Right lobe of liver (tissue), 6 donors: ENCODE data around the gene PRADC1. TPM values are rescaled to one million over a fixed set of nuclear protein-coding genes. Genes with fewer than 3 reads are reported as not detected.
"Not testable (repeated sequence)": the region's sequence is repeated elsewhere in the genome, so short reads cannot be mapped to it uniquely, and the experiment has no call there.

ENCODE experiments used
- ATAC-seq, 4 donors: fragments of 200-7000 bp; cut with Tn5 transposase; one replicate each; pipeline ENCODE4 v1.9.1; 2020; ENCODE audit warnings: mild to moderate bottlenecking in 4 of 4, moderate library complexity in 4 of 4
- DNase-seq, 3 donors: peaks; one replicate each; pipeline ENCODE4 v3.0.0-alpha.2; 2020
- H3K27ac ChIP-seq, 3 donors: fragments of 200-600 bp; one replicate each; pipeline ENCODE4 v1.8.0; 2022
- H3K27me3 ChIP-seq, 2 donors: fragments of 200-600 bp; one replicate each; pipeline ENCODE4 v1.8.0; 2022
- H3K36me3 ChIP-seq, 4 donors: fragments of 200-600 bp; sonication (generic) in 1 of 4; one replicate each; pipeline versions ENCODE4 v1.5.1 to v1.8.0; 2017 to 2022; ENCODE audit warnings: control low read depth in 1 of 4
- H3K4me1 ChIP-seq, 4 donors: fragments of 200-600 bp; sonication (generic) in 1 of 4; one replicate each; pipeline versions ENCODE4 v1.5.1 to v1.8.0; 2017 to 2022; ENCODE audit warnings: control low read depth in 1 of 4
- H3K4me3 ChIP-seq, 3 donors: fragments of 200-600 bp; one replicate each; pipeline ENCODE4 v1.8.0; 2022
- H3K9me3 ChIP-seq, 4 donors: fragments of 200-600 bp; sonication (generic) in 1 of 4; one replicate each; pipeline versions ENCODE4 v1.5.1 to v1.8.0; 2017 to 2022; ENCODE audit warnings: control low read depth in 1 of 4
- POLR2A ChIP-seq: fragments of 450-650 bp; IDR thresholded peaks from one replicate; pipeline ENCODE4 v1.6.1; 2017; ENCODE audit warnings: antibody characterized with exemption, mild to moderate bottlenecking
- WGBS: methylation state at CpG from one replicate; pipeline ENCODE4 v1.1.6; 2018; ENCODE audit warnings: low coverage, low lambda C conversion rate; ENCODE audit not compliant: insufficient coverage; ENCODE audit errors: missing lambda C conversion rate; 5-methylcytosine and 5-hydroxymethylcytosine counted together
- intact Hi-C, 2 donors: fragments of 100-400 bp; cut with DNase I; formaldehyde crosslinking; loops; one replicate each; pipeline versions ENCODE4 v1.11.2 to v1.14.1; 2022
- total RNA-seq, 6 experiments: library from RNA; depleted of rRNA in 2 of 6; stranded (reverse); fragments of >200 nt in 2 of 6; fragmentation: NEBNext Ultra II Directional in 3 of 6; extraction: Animal tissue kit (Norgen Biotek cat#: 25700) in 3 of 6; gene quantifications; one replicate each; pipeline versions ENCODE4 v1.1.0 to v1.2.4, GENCODE V29; 2016 to 2023
- TF ChIP-seq, protein P1 (sequence below), 4 donors: fragments of 200-600 bp in 3 of 4; fragments of 450-650 bp in 1 of 4; IDR thresholded peaks; one replicate each; pipeline versions ENCODE4 v1.5.1 to v1.8.0; 2016 to 2022; ENCODE audit warnings: antibody characterized with exemption in 4 of 4, mild to moderate bottlenecking in 2 of 4
- donor health status: DM: no; HTN: yes; CAD: no.
- donor health status: DM: no; HTN: no; CAD: no.
- donor health status: DM: no; HTN: no; CAD: no.
- donor health status: DM: no; HTN: yes; CAD: no.
- donor health status: DM: no; HTN: yes; CAD: no.

The PRADC1 gene
- total RNA-seq, 6 experiments from 2014 or later = 17.8 to 26.1 (median 22.5) TPM

DNA sequence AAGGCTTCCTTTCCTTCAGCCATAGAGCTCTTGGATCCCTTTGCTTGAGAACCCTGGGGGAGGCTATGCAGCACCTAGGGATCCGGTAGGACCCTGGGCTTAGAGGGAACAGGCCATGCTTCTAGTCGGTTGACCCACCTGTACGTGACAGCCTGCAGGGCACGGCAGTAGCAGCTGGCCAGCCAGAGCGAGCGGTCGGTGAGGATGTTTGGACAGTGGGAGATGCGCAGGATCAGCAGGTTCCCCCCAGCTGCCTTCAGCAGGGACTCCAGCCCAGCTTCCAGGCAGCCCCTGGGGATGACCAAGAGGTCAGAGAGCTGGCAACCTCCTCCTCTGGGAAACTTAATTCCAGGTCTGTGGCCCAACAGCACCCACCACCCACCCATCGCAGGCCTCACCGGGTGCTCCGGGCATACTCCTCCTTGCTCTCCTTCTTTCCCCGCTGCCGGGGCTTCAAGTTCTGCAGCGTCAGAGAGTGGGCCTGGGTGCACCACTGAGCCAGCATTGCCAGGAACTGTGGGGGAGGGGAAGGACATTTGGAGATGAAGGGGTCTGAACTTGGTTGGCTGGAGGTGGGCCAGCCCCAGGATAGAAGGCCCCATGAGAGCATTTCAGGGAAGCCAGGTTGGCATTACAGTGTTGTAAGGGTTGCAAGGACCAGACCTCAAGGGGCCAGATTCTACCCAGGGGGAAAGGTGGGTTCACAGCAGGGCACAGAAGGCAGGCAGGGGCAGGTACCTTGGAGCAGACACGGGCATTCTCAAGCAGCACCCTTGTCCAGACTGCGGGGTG is 30.7 kb upstream of the PRADC1 start:
- no peak for TF ChIP-seq POLR2A
- TF ChIP-seq, protein P1, sequence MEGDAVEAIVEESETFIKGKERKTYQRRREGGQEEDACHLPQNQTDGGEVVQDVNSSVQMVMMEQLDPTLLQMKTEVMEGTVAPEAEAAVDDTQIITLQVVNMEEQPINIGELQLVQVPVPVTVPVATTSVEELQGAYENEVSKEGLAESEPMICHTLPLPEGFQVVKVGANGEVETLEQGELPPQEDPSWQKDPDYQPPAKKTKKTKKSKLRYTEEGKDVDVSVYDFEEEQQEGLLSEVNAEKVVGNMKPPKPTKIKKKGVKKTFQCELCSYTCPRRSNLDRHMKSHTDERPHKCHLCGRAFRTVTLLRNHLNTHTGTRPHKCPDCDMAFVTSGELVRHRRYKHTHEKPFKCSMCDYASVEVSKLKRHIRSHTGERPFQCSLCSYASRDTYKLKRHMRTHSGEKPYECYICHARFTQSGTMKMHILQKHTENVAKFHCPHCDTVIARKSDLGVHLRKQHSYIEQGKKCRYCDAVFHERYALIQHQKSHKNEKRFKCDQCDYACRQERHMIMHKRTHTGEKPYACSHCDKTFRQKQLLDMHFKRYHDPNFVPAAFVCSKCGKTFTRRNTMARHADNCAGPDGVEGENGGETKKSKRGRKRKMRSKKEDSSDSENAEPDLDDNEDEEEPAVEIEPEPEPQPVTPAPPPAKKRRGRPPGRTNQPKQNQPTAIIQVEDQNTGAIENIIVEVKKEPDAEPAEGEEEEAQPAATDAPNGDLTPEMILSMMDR (IDR thresholded peaks at IDR 0.05) = no peak
- no peaks in the 10 kb centered on the region for H3K36me3 ChIP-seq
- ATAC-seq (no peak), DNase-seq (no peak)
- no peaks in the 10 kb centered on the region for H3K9me3 ChIP-seq
- H3K27me3 ChIP-seq = peaks cover 0 to 4% of the 10 kb centered on the region in 2 donors
- 92% methylated on average over 2 of the region's 16 CpGs for whole genome bisulfite sequencing
- no peak overlapping the region for H3K27ac ChIP-seq
- intact Hi-C loops = no loop called here
- no peak overlapping the region for H3K4me3 ChIP-seq
- peaks cover 0 to 1% (median 0%) of the 10 kb centered on the region in 4 donors for H3K4me1 ChIP-seq

DNA sequence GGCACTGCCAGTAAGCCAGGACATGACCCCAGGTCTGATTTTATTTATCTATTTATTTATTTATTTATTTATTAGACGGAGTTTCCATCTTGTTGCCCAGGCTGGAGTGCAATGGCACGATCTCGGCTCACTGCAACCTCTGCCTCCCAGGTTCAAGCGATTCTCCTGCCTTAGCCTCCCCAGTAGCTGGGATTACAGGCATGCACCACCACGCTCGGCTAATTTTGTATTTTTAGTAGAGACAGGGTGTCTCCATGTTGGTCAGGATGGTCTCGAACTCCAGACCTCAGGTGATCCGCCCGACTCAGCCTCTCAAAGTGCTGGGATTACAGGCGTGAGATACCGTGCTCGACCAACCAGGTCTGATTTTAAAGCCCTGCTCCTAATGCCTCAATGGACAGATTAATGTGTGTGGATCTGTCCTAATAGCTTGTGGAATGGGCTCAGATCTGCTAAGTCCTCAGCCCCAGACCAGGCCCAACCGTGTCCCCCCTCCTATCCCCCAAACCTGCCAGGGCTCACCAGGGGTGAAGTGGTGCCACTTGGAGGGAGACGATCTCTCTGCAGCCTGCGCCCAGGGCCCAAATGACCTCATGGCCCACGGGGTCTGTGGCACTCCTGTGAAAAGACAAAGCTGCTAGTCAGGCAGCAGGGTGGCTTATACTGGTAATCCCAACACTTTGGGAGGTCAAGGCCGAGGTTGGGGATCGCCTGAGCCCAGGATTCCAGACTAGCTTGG is 29.8 kb upstream of the PRADC1 start:
- H3K4me3 ChIP-seq, H3K27ac ChIP-seq, H3K4me1 ChIP-seq, ATAC-seq, DNase-seq, H3K36me3 ChIP-seq, H3K27me3 ChIP-seq, H3K9me3 ChIP-seq, intact Hi-C loops: not testable (repeated sequence)
- WGBS = 81% methylated on average over 14 of the region's 18 CpGs

DNA sequence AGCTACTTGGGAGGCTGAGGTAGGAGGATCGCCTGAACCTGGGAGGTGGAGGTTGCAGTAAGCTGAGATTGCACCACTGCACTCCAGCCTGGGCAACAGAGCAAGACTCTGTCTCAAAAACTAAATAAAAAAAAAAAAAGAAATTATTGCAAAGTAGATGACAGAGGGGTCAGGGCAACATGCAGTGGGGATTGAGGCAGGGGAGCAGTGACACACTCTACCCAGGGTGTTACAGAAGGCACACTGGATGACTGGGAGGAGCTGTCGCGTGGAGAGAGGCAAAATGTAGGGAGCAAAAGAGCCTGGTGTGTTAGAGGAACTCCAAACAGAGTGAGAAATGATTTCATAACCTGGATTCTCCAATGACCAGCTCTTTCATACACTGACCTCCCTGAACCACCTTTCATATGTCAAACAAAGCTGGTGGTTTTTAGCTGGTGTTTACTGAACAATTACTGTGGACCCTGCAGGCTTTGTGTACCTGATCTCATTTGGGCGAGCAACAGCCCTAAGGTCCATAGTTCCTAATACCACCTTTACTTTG is 29.1 kb upstream of the PRADC1 start:
- DNase-seq (no peak), ATAC-seq (no peak)
- Histone ChIP-seq H3K36me3 (no peaks in the 10 kb centered on the region), H3K4me1 (no peaks in the 10 kb centered on the region), H3K27ac (no peak overlapping the region), H3K4me3 (no peak overlapping the region), H3K27me3 (no peaks in the 10 kb centered on the region), H3K9me3 (no peaks in the 10 kb centered on the region)
- TF ChIP-seq, protein P1 (IDR thresholded peaks at IDR 0.05) = no peak
- no peak for TF ChIP-seq POLR2A
- WGBS = 60% methylated on average over 4 of the region's 4 CpGs
- intact Hi-C loops = no loop called here

DNA sequence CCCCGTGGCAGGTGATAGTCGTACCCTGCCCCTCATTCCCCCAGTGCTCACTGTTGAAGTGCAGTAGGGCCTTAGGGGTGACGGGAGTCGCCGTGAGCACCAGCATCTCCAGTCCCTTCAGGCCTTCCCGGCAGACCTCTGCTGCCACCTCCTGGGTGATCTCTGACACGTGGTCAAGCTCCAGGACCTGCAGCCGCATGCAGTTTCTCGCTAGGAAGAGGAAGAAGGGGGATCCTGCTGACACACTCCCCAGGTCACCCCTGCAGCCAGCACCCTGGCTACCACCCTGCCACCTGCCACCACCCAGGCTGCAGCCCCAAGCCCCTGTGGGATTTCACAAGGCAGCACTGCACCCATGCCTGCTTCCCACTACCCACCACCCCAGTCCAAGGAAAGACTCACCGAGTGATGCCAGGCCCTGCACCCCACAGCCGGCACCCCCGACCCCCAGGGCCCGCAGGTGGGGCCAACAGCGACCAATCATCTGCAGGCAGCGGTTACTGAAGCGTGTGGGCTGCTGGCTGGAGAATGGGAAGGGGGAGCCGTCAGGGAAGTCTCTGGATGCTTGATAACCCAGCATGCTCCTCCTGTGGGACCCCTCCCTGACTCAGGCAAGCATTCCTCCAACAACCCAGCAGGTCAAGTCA is 27.4 kb upstream of the PRADC1 start:
- ATAC-seq (peak; percentile 77 to 90 (median 82)), DNase-seq (peak in 2 of 3 donors; percentile 63 to 64)
- intact Hi-C loops = no loop called here
- no peaks in the 10 kb centered on the region for H3K27me3 ChIP-seq
- H3K36me3 ChIP-seq = no peaks in the 10 kb centered on the region
- no peak overlapping the region for H3K4me3 ChIP-seq
- no peak overlapping the region for H3K27ac ChIP-seq
- H3K9me3 ChIP-seq = no peaks in the 10 kb centered on the region
- no peaks in the 10 kb centered on the region for H3K4me1 ChIP-seq
- 18% methylated on average over 2 of the region's 17 CpGs for WGBS
- TF ChIP-seq, protein P1 (IDR thresholded peaks at IDR 0.05) = peak; percentile 39 to 57 (median 50)
- no peak for TF ChIP-seq POLR2A
